Lower leg skin (tissue), 4 donors: ENCODE data around the gene FAM78A. TPM values are rescaled to one million over a fixed set of nuclear protein-coding genes. Genes with fewer than 3 reads are reported as not detected.
"Not testable (repeated sequence)": the region's sequence is repeated elsewhere in the genome, so short reads cannot be mapped to it uniquely, and the experiment has no call there.

Experiments
- DNase-seq, 2 donors: peaks; one replicate each; pipeline ENCODE4 v3.0.0-alpha.2; 2019; ENCODE audit warnings: low spot score in 2 of 2
- H3K4me3 ChIP-seq: fragments of 200-600 bp; sonication (generic); 2 replicates; pipeline ENCODE4 v1.5.1; 2017; ENCODE audit warnings: mild to moderate bottlenecking, low read depth; ENCODE audit not compliant: poor library complexity, severe bottlenecking
- CTCF ChIP-seq, 3 donors: fragments of 450-650 bp; IDR thresholded peaks; one replicate each; pipeline ENCODE4 v1.5.1; 2016; ENCODE audit warnings: antibody characterized with exemption in 3 of 3, mild to moderate bottlenecking in 3 of 3, moderate library complexity in 2 of 3
- POLR2A ChIP-seq, 2 donors: fragments of 450-650 bp; IDR thresholded peaks; one replicate each; pipeline ENCODE4 v1.6.1; 2016 to 2017; ENCODE audit warnings: antibody characterized with exemption in 2 of 2, mild to moderate bottlenecking in 1 of 2, moderate library complexity in 1 of 2
- WGBS, 2 donors: methylation state at CpG; one replicate each; pipeline ENCODE4 v1.1.5; 2018; 5-methylcytosine and 5-hydroxymethylcytosine counted together
- intact Hi-C: fragments of 100-400 bp; cut with DNase I; formaldehyde crosslinking; loops from one replicate; pipeline ENCODE4 v1.15.0; 2023; ENCODE audit warnings: low total_unique reads
- total RNA-seq, 4 donors: library from RNA; depleted of rRNA; stranded (reverse); fragments of >200 nt; gene quantifications; one replicate each; pipeline ENCODE4 v1.1.0, GENCODE V29; 2016

Gene FAM78A
- total RNA-seq, 4 donors from 2014 or later, result 0.55 to 1.7 (median 1.2) TPM

GRCh38 chr9:131263701-131264100, 12.6 kb downstream of the FAM78A start:
- TF ChIP-seq CTCF (IDR thresholded peaks at IDR 0.05), result no peak
- no peak overlapping the region for H3K4me3 ChIP-seq
- no peak for DNase-seq
- 90 to 95% methylated on average over 6 of the region's 6 CpGs for WGBS, 2 donors
- intact Hi-C loops, result loop anchor here (5.0 kb wide), 1 partner anchor 1434 kb away; no protein-coding TSS in a partner anchor

- DNase-seq, H3K4me3 ChIP-seq: not testable (repeated sequence)
- 92% methylated on average over 5 of the region's 5 CpGs for WGBS, 2 donors
- intact Hi-C loops, result loop anchor here (5.0 kb wide), 1 partner anchor 1434 kb away; no protein-coding TSS in a partner anchor
Observed at GRCh38 chr9:131263033-131263343, 13.3 kb downstream of the FAM78A start.

- DNase-seq, result no peak
- no peak overlapping the region for H3K4me3 ChIP-seq
- WGBS, 2 donors, result 87 to 89% methylated on average over 13 of the region's 13 CpGs
- TF ChIP-seq POLR2A (IDR thresholded peaks at IDR 0.05) (no peak), CTCF (IDR thresholded peaks at IDR 0.05) (no peak)
- intact Hi-C loops, result loop anchor here (5.0 kb wide), 1 partner anchor 1435 kb away; no protein-coding TSS in a partner anchor
Observed at GRCh38 chr9:131262327-131263032, 13.8 kb downstream of the FAM78A start.

GRCh38 chr9:131260751-131261452, 15.4 kb downstream of the FAM78A start:
- H3K4me3 ChIP-seq, result no peak overlapping the region
- no peak for TF ChIP-seq CTCF (IDR thresholded peaks at IDR 0.05)
- no peak for TF ChIP-seq POLR2A (IDR thresholded peaks at IDR 0.05)
- 93 to 94% methylated on average over 22 to 33 of the region's 33 CpGs for WGBS, 2 donors
- intact Hi-C loops, result loop anchor here (5.0 kb wide), 1 partner anchor 1436 kb away; no protein-coding TSS in a partner anchor
- DNase-seq, result no peak

- intact Hi-C loops, result loop anchor here (5.0 kb wide), 1 partner anchor 1437 kb away; no protein-coding TSS in a partner anchor
- 79 to 81% methylated on average over 20 of the region's 20 CpGs for WGBS, 2 donors
- TF ChIP-seq CTCF (IDR thresholded peaks at IDR 0.05), result no peak
- no peak for TF ChIP-seq POLR2A (IDR thresholded peaks at IDR 0.05)
Observed at GRCh38 chr9:131259916-131260597, 16.3 kb downstream of the FAM78A start.

GRCh38 chr9:131259432-131259898, 16.8 kb downstream of the FAM78A start:
- WGBS, 2 donors, result 71 to 74% methylated on average over 11 to 12 of the region's 12 CpGs
- no peak for TF ChIP-seq CTCF (IDR thresholded peaks at IDR 0.05)
- TF ChIP-seq POLR2A (IDR thresholded peaks at IDR 0.05), result no peak
- no peak for DNase-seq

More at GRCh38 chr9:131259916-131260597, 16.3 kb downstream of the FAM78A start:
- no peak for DNase-seq
- H3K4me3 ChIP-seq, result no peak overlapping the region

More at GRCh38 chr9:131259432-131259898, 16.8 kb downstream of the FAM78A start:
- H3K4me3 ChIP-seq, result no peak overlapping the region
- intact Hi-C loops, result no loop called here
